ENCODE results near the gene DGKQ.

DNA sequence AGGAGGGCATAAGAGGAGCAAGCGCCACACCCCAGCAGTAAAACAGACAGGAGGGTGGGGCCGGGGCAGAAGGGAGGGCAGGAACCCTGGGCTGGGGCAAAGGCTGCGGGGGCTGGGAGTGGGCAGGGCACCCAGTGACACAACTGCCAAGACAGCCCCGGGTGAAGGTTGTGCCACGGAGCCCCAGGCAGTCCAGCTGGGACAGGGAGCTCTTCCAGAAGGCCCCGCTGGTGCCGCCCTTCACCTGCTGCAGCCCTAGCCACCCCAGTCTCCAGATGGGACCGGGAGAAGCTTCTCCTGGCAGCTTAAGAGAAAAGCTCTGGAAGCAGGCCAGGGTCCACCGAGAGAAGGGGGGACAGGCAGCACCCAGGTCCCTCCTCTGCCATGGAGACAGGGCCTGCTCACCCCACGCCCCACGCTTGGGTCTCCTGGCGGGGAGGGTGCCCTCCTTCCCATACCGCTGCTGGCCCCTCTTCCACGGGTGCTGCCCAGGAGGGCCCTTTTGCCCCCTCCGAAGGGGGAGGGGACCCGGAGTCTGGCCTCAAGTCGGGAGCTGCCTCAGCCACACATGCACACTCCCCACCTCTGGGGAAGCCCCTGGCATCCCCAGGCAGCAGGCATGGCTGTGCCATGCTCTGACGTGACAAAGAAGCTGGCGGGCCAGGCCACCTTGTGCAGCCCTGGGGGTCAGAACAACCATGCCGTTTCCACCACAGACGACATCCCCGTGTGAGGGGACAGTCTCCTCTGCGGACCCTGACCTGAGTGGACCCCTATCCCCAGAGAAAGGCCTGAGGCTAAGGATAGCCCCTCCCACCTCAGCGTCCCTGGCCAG is 1.5 kb downstream of the DGKQ start:
- TF ChIP-seq, protein P1, sequence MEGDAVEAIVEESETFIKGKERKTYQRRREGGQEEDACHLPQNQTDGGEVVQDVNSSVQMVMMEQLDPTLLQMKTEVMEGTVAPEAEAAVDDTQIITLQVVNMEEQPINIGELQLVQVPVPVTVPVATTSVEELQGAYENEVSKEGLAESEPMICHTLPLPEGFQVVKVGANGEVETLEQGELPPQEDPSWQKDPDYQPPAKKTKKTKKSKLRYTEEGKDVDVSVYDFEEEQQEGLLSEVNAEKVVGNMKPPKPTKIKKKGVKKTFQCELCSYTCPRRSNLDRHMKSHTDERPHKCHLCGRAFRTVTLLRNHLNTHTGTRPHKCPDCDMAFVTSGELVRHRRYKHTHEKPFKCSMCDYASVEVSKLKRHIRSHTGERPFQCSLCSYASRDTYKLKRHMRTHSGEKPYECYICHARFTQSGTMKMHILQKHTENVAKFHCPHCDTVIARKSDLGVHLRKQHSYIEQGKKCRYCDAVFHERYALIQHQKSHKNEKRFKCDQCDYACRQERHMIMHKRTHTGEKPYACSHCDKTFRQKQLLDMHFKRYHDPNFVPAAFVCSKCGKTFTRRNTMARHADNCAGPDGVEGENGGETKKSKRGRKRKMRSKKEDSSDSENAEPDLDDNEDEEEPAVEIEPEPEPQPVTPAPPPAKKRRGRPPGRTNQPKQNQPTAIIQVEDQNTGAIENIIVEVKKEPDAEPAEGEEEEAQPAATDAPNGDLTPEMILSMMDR (IDR thresholded peaks at IDR 0.05; ENCODE audit: insufficient read depth, low read length, poor library complexity, severe bottlenecking): no peak
- TF ChIP-seq EZH2phosphoT487 (conservative IDR thresholded peaks at IDR 0.05; ENCODE audit: low read length): no peak

Measured in SU-DHL-6 (cell line).